OCI-LY1 (cell line): Measurements from ENCODE around the gene VSX2.
A peak's percentile ranks its signal among the peaks of the same experiment; 100 is the strongest.

Experiments used
- H2AFZ ChIP-seq: fragments of 200-600 bp; sonication (generic), shearing (Covaris generic); 2 replicates; pipeline ENCODE4 v1.6.0; 2014; ENCODE audit warnings: antibody characterized with exemption, mild to moderate bottlenecking, low read length
- H3F3A ChIP-seq: fragments of 200-600 bp; sonication (generic), shearing (Covaris generic); 2 replicates; pipeline ENCODE4 v1.6.0; 2014; ENCODE audit warnings: mild to moderate bottlenecking, antibody characterized with exemption, low read length, moderate library complexity; ENCODE audit not compliant: insufficient read depth
- H3K27ac ChIP-seq: fragments of 200-600 bp; sonication (generic); 2 replicates; pipeline ENCODE4 v1.5.1; 2014; ENCODE audit warnings: low read length, mixed run types, mild to moderate bottlenecking, low read depth; ENCODE audit not compliant: poor library complexity, severe bottlenecking
- H3K27me3 ChIP-seq: fragments of 200-600 bp; sonication (generic); 2 replicates; pipeline ENCODE4 v1.6.0; 2014; ENCODE audit warnings: antibody characterized with exemption, mild to moderate bottlenecking, low read length, moderate library complexity; ENCODE audit not compliant: insufficient read depth
- H3K36me3 ChIP-seq: fragments of 200-600 bp; sonication (generic); 2 replicates; pipeline ENCODE4 v1.6.1; 2014; ENCODE audit warnings: mild to moderate bottlenecking, antibody characterized with exemption, low read length, moderate library complexity, mixed read lengths; ENCODE audit not compliant: insufficient read depth
- H3K4me1 ChIP-seq: fragments of 200-600 bp; sonication (generic); 2 replicates; pipeline ENCODE4 v1.5.1; 2014; ENCODE audit warnings: mild to moderate bottlenecking, low read length, moderate library complexity; ENCODE audit not compliant: insufficient read depth, severe bottlenecking
- H3K4me2 ChIP-seq: fragments of 200-600 bp; sonication (generic), shearing (Covaris generic); 2 replicates; pipeline ENCODE4 v1.6.1; 2014; ENCODE audit warnings: low read length
- H3K4me3 ChIP-seq: fragments of 200-600 bp; sonication (generic); 2 replicates; pipeline ENCODE4 v1.5.1; 2014; ENCODE audit warnings: low read length, low read depth, mild to moderate bottlenecking, mixed read lengths; ENCODE audit not compliant: poor library complexity, severe bottlenecking
- H3K79me2 ChIP-seq: fragments of 200-600 bp; shearing (Covaris generic); 2 replicates; pipeline ENCODE4 v1.6.1; 2016; ENCODE audit warnings: mixed run types, low read length, mixed read lengths; ENCODE audit not compliant: insufficient read depth
- H3K9ac ChIP-seq: fragments of 200-600 bp; sonication (generic), shearing (Covaris generic); 2 replicates; pipeline ENCODE4 v1.6.1; 2014; ENCODE audit warnings: mild to moderate bottlenecking, low read length, mixed read lengths
- H3K9me2 ChIP-seq: fragments of 200-600 bp; sonication (generic), shearing (Covaris generic); 2 replicates; pipeline ENCODE4 v1.6.1; 2014; ENCODE audit warnings: low read depth, mild to moderate bottlenecking, low read length, mixed read lengths
- H3K9me3 ChIP-seq: fragments of 200-600 bp; shearing (Covaris generic); 2 replicates; pipeline ENCODE4 v1.6.1; 2014; ENCODE audit warnings: low read length, mixed read lengths
- H4K20me1 ChIP-seq: fragments of 200-600 bp; sonication (generic), shearing (Covaris generic); 2 replicates; pipeline ENCODE4 v1.6.0; 2016; ENCODE audit warnings: mild to moderate bottlenecking, low read length; ENCODE audit not compliant: insufficient read depth
- CTCF ChIP-seq: fragments of 200-600 bp; sonication (generic), shearing (Covaris generic); IDR thresholded peaks from 2 replicates; pipeline ENCODE4 v1.5.1; 2017; ENCODE audit warnings: mild to moderate bottlenecking, antibody characterized with exemption, low read length, moderate library complexity, mixed read lengths
- EZH2 ChIP-seq: fragments of 200-600 bp; sonication (generic), shearing (Covaris generic); IDR thresholded peaks from 2 replicates; pipeline ENCODE4 v1.8.0; 2017; ENCODE audit warnings: borderline replicate concordance, mixed run types, mild to moderate bottlenecking, antibody characterized with exemption, low read length, moderate library complexity, mixed read lengths

Gene VSX2

GRCh38 chr14:74243051-74243450 lies 3.8 kb downstream of the VSX2 start:
- H3K27me3 ChIP-seq, result no peaks in the 10 kb centered on the region; the same call in 1 of the 2 replicates
- no peaks in the 10 kb centered on the region for H3F3A ChIP-seq
- H3K79me2 ChIP-seq, result no peaks in the 10 kb centered on the region
- no peaks in the 10 kb centered on the region for H4K20me1 ChIP-seq
- no peak overlapping the region for H3K9ac ChIP-seq
- H3K9me3 ChIP-seq, result no peaks in the 10 kb centered on the region
- no peak overlapping the region for H3K4me2 ChIP-seq
- H3K36me3 ChIP-seq, result no peaks in the 10 kb centered on the region
- H3K4me3 ChIP-seq, result no peak overlapping the region
- H3K27ac ChIP-seq, result no peak overlapping the region
- H3K4me1 ChIP-seq, result no peaks in the 10 kb centered on the region
- H3K9me2 ChIP-seq, result no peaks in the 10 kb centered on the region
- TF ChIP-seq CTCF (no peak), EZH2 (no peak)
- H2AFZ ChIP-seq, result no peak overlapping the region

GRCh38 chr14:74244115-74244514 lies 4.9 kb downstream of the VSX2 start:
- no peaks in the 10 kb centered on the region; the same call in 1 of the 2 replicates for H3K27me3 ChIP-seq
- H3K79me2 ChIP-seq, result no peaks in the 10 kb centered on the region
- H3K9ac ChIP-seq, result no peak overlapping the region
- no peak overlapping the region for H3K27ac ChIP-seq
- no peaks in the 10 kb centered on the region for H3K9me2 ChIP-seq
- H3F3A ChIP-seq, result no peaks in the 10 kb centered on the region
- H3K4me2 ChIP-seq, result no peak overlapping the region
- TF ChIP-seq EZH2, result no peak
- peak; percentile 28; the same call in 1 of the 2 replicates for TF ChIP-seq CTCF
- H3K4me3 ChIP-seq, result no peak overlapping the region
- H3K4me1 ChIP-seq, result no peaks in the 10 kb centered on the region
- H2AFZ ChIP-seq, result no peak overlapping the region
- no peaks in the 10 kb centered on the region for H4K20me1 ChIP-seq
- no peaks in the 10 kb centered on the region for H3K36me3 ChIP-seq
- H3K9me3 ChIP-seq, result no peaks in the 10 kb centered on the region

- H3K36me3 ChIP-seq, result no peaks in the 10 kb centered on the region
- no peak overlapping the region for H3K9ac ChIP-seq
- no peaks in the 10 kb centered on the region for H4K20me1 ChIP-seq
- no peaks in the 10 kb centered on the region for H3F3A ChIP-seq
- H3K27ac ChIP-seq, result no peak overlapping the region
- H2AFZ ChIP-seq, result no peak overlapping the region
- no peak overlapping the region for H3K4me3 ChIP-seq
- H3K4me1 ChIP-seq, result no peaks in the 10 kb centered on the region
- no peaks in the 10 kb centered on the region; the same call in 1 of the 2 replicates for H3K27me3 ChIP-seq
- no peaks in the 10 kb centered on the region for H3K79me2 ChIP-seq
- no peaks in the 10 kb centered on the region for H3K9me2 ChIP-seq
- no peak overlapping the region for H3K4me2 ChIP-seq
- TF ChIP-seq CTCF, result no peak
- TF ChIP-seq EZH2, result no peak
- H3K9me3 ChIP-seq, result no peaks in the 10 kb centered on the region
These were observed 6.0 kb downstream of the VSX2 start for GRCh38 chr14:74245292-74245691.
